ENCODE measurements around the gene RPL28. TPM values are rescaled to one million over a fixed set of nuclear protein-coding genes. Genes with fewer than 3 reads are reported as not detected.

Gene RPL28
- total and polyA plus RNA-seq, 4 donors = 116 to 535 (median 164) TPM

DNA sequence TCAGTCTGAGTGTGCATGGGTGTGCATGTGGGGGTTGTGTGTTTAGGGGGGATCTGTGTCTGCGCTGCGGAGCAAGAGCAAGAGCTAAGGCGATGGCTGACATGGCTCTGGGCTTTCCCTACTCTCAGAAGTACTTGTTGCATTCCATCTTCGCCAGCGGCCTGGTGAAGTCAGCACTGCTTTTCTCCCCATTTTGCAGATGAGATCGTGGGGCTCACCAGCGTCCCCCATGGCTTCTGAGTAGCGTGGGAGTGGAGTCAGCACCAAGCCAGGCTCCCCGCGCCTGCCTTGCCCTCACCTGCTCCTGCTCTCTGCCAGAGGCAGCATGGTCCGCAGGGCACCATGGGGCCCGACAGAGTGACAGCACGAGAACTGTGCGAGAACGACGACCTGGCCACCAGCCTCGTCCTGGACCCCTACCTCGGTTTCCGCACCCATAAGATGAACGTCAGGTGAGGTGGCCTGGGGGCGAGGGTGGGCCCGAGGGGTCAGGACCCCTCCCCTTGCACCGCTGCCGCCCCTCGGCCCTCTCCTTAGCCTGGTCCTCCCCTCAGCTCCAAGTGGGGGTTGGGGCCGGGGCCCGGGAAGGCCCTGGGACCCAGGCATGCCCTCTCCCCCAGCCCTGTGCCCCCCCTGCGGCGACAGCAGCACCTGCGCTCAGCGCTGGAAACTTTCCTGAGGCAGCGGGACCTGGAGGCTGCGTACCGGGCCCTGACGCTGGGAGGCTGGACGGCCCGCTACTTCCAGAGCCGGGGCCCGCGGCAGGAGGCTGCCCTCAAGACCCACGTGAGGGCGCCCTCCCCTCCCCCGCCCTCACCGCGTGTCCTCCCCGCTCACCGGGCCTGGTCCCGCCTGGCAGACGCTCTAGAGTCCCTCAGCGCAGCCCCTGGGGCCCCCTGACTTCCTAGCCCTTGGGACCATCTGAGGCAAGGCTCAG, 43.9 kb upstream of the RPL28 start:
- WGBS = 94% methylated on average over 50 of the region's 50 CpGs
- H3K36me3 ChIP-seq (ENCODE audit: control insufficient read depth in 4 of 4, insufficient read depth in 3 of 4, low read depth in 1 of 4, low read length in 3 of 4) = peaks cover 0 to 10% (median 1%) of the 10 kb centered on the region in 4 donors
- no peak overlapping the region for H3K9ac ChIP-seq (ENCODE audit: low read depth in 1 of 2, low read length in 2 of 2)
- TF ChIP-seq YY1 (IDR thresholded peaks at IDR 0.05) (no peak), SP1 (IDR thresholded peaks at IDR 0.05) (no peak), EGR1 (IDR thresholded peaks at IDR 0.05; ENCODE audit: low read depth in 2 of 2) (no peak), HNF4A (conservative IDR thresholded peaks at IDR 0.05) (no peak), FOXA2 (IDR thresholded peaks at IDR 0.05) (no peak), HNF4G (IDR thresholded peaks at IDR 0.05) (no peak), RAD21 (IDR thresholded peaks at IDR 0.05) (no peak), NR2F2 (IDR thresholded peaks at IDR 0.05) (no peak), TAF1 (conservative IDR thresholded peaks at IDR 0.05) (no peak), JUND (IDR thresholded peaks at IDR 0.05) (no peak), GABPA (IDR thresholded peaks at IDR 0.05 in 1 of 2, conservative IDR thresholded peaks at IDR 0.05 in 1 of 2) (no peak), RXRA (IDR thresholded peaks at IDR 0.05) (no peak), FOXA1 (IDR thresholded peaks at IDR 0.05) (no peak)
- TF ChIP-seq, protein P1, sequence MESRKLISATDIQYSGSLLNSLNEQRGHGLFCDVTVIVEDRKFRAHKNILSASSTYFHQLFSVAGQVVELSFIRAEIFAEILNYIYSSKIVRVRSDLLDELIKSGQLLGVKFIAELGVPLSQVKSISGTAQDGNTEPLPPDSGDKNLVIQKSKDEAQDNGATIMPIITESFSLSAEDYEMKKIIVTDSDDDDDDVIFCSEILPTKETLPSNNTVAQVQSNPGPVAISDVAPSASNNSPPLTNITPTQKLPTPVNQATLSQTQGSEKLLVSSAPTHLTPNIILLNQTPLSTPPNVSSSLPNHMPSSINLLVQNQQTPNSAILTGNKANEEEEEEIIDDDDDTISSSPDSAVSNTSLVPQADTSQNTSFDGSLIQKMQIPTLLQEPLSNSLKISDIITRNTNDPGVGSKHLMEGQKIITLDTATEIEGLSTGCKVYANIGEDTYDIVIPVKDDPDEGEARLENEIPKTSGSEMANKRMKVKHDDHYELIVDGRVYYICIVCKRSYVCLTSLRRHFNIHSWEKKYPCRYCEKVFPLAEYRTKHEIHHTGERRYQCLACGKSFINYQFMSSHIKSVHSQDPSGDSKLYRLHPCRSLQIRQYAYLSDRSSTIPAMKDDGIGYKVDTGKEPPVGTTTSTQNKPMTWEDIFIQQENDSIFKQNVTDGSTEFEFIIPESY (IDR thresholded peaks at IDR 0.05) = no peak
- TF ChIP-seq, protein P2, sequence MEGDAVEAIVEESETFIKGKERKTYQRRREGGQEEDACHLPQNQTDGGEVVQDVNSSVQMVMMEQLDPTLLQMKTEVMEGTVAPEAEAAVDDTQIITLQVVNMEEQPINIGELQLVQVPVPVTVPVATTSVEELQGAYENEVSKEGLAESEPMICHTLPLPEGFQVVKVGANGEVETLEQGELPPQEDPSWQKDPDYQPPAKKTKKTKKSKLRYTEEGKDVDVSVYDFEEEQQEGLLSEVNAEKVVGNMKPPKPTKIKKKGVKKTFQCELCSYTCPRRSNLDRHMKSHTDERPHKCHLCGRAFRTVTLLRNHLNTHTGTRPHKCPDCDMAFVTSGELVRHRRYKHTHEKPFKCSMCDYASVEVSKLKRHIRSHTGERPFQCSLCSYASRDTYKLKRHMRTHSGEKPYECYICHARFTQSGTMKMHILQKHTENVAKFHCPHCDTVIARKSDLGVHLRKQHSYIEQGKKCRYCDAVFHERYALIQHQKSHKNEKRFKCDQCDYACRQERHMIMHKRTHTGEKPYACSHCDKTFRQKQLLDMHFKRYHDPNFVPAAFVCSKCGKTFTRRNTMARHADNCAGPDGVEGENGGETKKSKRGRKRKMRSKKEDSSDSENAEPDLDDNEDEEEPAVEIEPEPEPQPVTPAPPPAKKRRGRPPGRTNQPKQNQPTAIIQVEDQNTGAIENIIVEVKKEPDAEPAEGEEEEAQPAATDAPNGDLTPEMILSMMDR (IDR thresholded peaks at IDR 0.05; ENCODE audit: low read depth, low read length, missing input control) = no peak
- TF ChIP-seq, protein P3, sequence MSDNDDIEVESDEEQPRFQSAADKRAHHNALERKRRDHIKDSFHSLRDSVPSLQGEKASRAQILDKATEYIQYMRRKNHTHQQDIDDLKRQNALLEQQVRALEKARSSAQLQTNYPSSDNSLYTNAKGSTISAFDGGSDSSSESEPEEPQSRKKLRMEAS (IDR thresholded peaks at IDR 0.05) = no peak
- TF ChIP-seq, protein P4, sequence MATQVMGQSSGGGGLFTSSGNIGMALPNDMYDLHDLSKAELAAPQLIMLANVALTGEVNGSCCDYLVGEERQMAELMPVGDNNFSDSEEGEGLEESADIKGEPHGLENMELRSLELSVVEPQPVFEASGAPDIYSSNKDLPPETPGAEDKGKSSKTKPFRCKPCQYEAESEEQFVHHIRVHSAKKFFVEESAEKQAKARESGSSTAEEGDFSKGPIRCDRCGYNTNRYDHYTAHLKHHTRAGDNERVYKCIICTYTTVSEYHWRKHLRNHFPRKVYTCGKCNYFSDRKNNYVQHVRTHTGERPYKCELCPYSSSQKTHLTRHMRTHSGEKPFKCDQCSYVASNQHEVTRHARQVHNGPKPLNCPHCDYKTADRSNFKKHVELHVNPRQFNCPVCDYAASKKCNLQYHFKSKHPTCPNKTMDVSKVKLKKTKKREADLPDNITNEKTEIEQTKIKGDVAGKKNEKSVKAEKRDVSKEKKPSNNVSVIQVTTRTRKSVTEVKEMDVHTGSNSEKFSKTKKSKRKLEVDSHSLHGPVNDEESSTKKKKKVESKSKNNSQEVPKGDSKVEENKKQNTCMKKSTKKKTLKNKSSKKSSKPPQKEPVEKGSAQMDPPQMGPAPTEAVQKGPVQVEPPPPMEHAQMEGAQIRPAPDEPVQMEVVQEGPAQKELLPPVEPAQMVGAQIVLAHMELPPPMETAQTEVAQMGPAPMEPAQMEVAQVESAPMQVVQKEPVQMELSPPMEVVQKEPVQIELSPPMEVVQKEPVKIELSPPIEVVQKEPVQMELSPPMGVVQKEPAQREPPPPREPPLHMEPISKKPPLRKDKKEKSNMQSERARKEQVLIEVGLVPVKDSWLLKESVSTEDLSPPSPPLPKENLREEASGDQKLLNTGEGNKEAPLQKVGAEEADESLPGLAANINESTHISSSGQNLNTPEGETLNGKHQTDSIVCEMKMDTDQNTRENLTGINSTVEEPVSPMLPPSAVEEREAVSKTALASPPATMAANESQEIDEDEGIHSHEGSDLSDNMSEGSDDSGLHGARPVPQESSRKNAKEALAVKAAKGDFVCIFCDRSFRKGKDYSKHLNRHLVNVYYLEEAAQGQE (IDR thresholded peaks at IDR 0.05) = no peak
- TF ChIP-seq, protein P5, sequence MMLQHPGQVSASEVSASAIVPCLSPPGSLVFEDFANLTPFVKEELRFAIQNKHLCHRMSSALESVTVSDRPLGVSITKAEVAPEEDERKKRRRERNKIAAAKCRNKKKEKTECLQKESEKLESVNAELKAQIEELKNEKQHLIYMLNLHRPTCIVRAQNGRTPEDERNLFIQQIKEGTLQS (IDR thresholded peaks at IDR 0.05) = no peak
- H3K27ac ChIP-seq (ENCODE audit: low read depth in 1 of 2, low read length in 2 of 2) = no peak overlapping the region
- no peak for DNase-seq (ENCODE audit: low spot score)
- H3K4me1 ChIP-seq (ENCODE audit: control insufficient read depth in 4 of 4, insufficient read depth in 4 of 4, low read length in 3 of 4) = peaks cover 8 to 18% (median 11%) of the 10 kb centered on the region in 4 donors
- H3K4me3 ChIP-seq (ENCODE audit: low read depth in 1 of 3, low read length in 3 of 3) = no peak overlapping the region
- no peaks in the 10 kb centered on the region for H3K27me3 ChIP-seq (ENCODE audit: control insufficient read depth in 4 of 4, insufficient read depth in 4 of 4, low read length in 3 of 4)
- H3K9me3 ChIP-seq (ENCODE audit: control insufficient read depth in 4 of 4, low read length in 3 of 4) = no peaks in the 10 kb centered on the region

Data from liver (tissue), 9 donors.